Loucy (cell line): ENCODE results near the gene TRIM34.
"Not testable (repeated sequence)": the region's sequence is repeated elsewhere in the genome, so short reads cannot be mapped to it uniquely, and the experiment has no call there.

Experiments
- H2AFZ ChIP-seq: fragments of 200-600 bp; sonication (generic); 2 replicates; pipeline ENCODE4 v1.6.0; 2016; ENCODE audit warnings: antibody characterized with exemption, mild to moderate bottlenecking, low read length, moderate library complexity
- H3F3A ChIP-seq: fragments of 200-600 bp; 2 replicates; pipeline ENCODE4 v1.6.0; 2016; ENCODE audit warnings: antibody characterized with exemption, low read depth, mild to moderate bottlenecking
- H3K27me3 ChIP-seq: fragments of 200-600 bp; sonication (generic); 2 replicates; pipeline ENCODE4 v1.6.1; 2014; ENCODE audit warnings: low read length, mild to moderate bottlenecking; ENCODE audit not compliant: insufficient read depth, poor library complexity, severe bottlenecking
- H3K36me3 ChIP-seq: fragments of 200-600 bp; sonication (generic); 2 replicates; pipeline ENCODE4 v1.6.1; 2016; ENCODE audit warnings: low read length; ENCODE audit not compliant: insufficient read depth
- H3K4me1 ChIP-seq: fragments of 200-600 bp; sonication (generic); 2 replicates; pipeline ENCODE4 v1.5.1; 2014; ENCODE audit warnings: low read length, mild to moderate bottlenecking; ENCODE audit not compliant: insufficient read depth, poor library complexity, severe bottlenecking
- H3K4me2 ChIP-seq: fragments of 200-600 bp; sonication (generic); 2 replicates; pipeline ENCODE4 v1.6.0; 2014; ENCODE audit warnings: antibody characterized with exemption, low read length, low read depth, mild to moderate bottlenecking; ENCODE audit not compliant: poor library complexity, severe bottlenecking
- H3K4me3 ChIP-seq: fragments of 200-600 bp; sonication (generic); 2 replicates; pipeline ENCODE4 v1.5.1; 2014; ENCODE audit warnings: low read length, mild to moderate bottlenecking, mixed read lengths; ENCODE audit not compliant: poor library complexity, severe bottlenecking
- H3K79me2 ChIP-seq: fragments of 200-600 bp; sonication (generic); 2 replicates; pipeline ENCODE4 v1.6.1; 2014; ENCODE audit warnings: low read length; ENCODE audit not compliant: insufficient read depth
- H3K9ac ChIP-seq: fragments of 200-600 bp; sonication (generic); 2 replicates; pipeline ENCODE4 v1.6.0; 2014; ENCODE audit warnings: mild to moderate bottlenecking, low read depth, low read length, moderate library complexity; ENCODE audit not compliant: poor library complexity, severe bottlenecking
- H3K9me2 ChIP-seq: fragments of 200-600 bp; sonication (generic); replicated peaks from 2 replicates; pipeline ENCODE4 v1.6.1; 2016; ENCODE audit warnings: low read depth, low read length, mixed read lengths
- H3K9me3 ChIP-seq: fragments of 200-600 bp; sonication (generic); 2 replicates; pipeline ENCODE4 v1.6.1; 2014; ENCODE audit warnings: mild to moderate bottlenecking, antibody characterized with exemption, low read length, low read depth; ENCODE audit not compliant: insufficient read depth
- H4K20me1 ChIP-seq: fragments of 200-600 bp; sonication (generic); 2 replicates; pipeline ENCODE4 v1.6.0; 2014; ENCODE audit warnings: antibody characterized with exemption, low read length, mild to moderate bottlenecking; ENCODE audit not compliant: insufficient read depth, poor library complexity, severe bottlenecking
- CTCF ChIP-seq: fragments of 200-600 bp; sonication (generic); conservative IDR thresholded peaks from 2 replicates; pipeline ENCODE4 v1.5.1; 2014; ENCODE audit warnings: mild to moderate bottlenecking, antibody characterized with exemption, low read length
- EZH2phosphoT487 ChIP-seq: fragments of 200-600 bp; IDR thresholded peaks from 2 replicates; pipeline ENCODE4 v1.6.1; 2018; ENCODE audit warnings: antibody characterized with exemption, mild to moderate bottlenecking, moderate library complexity, borderline replicate concordance

The TRIM34 gene

DNA sequence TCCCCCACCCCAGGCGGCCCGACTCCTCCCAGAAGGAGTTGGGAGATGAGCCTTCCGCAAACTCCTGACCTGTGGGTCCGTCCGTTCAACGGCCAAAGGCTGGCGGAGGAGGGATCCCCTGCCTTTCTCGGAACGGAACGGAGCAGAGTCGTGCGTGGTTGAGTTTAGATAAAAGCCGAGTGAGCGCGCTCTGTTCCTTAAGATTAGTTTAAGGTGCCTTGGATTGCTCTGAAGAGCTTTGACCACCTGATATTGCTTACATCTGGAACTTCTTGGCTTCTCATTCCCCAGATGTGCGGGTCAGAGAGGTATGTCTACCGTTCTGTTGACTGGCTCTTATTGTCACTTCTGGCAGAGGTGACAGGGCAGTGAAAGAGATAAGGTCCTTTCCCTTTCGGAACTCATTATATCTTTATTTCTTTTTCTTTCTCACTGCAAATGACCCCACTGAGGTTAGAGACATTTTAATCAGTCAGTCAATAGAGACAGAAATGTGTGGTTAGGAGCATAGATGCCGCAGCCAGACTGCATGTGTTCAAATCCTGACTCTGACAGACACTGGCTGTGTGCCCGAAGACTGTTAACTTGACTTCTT is 28.1 kb upstream of the TRIM34 start, which contains the start of gene TRIM6:
Gene TRIM6, plus strand, starts transcription at position 31 of the 595 bp plus-strand sequence. Its CDS starts 261 bp downstream, at position 292.
- Histone ChIP-seq H3K36me3 (no peaks in the 10 kb centered on the region), H3K79me2 (no peaks in the 10 kb centered on the region), H3K4me2 (no peak within 1 kb of the TSS), H3F3A (no peaks in the 10 kb centered on the region), H4K20me1 (no peaks in the 10 kb centered on the region), H3K9ac (no peak within 1 kb of the TSS), H3K9me3 (no peaks in the 10 kb centered on the region), H2AFZ (no peak within 1 kb of the TSS), H3K4me3 (peak within 1 kb of the TSS; percentile 50), H3K4me1 (no peaks in the 10 kb centered on the region), H3K27me3 (no peaks in the 10 kb centered on the region), H3K9me2 (no peaks in the 10 kb centered on the region)
- TF ChIP-seq EZH2phosphoT487 (no peak), CTCF (no peak)

- H3K79me2 ChIP-seq: no peaks in the 10 kb centered on the region
- no peaks in the 10 kb centered on the region for H3K9me3 ChIP-seq
- H3K36me3 ChIP-seq: no peaks in the 10 kb centered on the region
- no peak overlapping the region for H3K9ac ChIP-seq
- TF ChIP-seq CTCF (no peak), EZH2phosphoT487 (no peak)
- H2AFZ ChIP-seq: no peak overlapping the region
- H3K4me3 ChIP-seq: no peak overlapping the region
- H3K4me2 ChIP-seq: no peak overlapping the region
- H3K4me1 ChIP-seq: no peaks in the 10 kb centered on the region
- H4K20me1 ChIP-seq: no peaks in the 10 kb centered on the region
- no peaks in the 10 kb centered on the region for H3K9me2 ChIP-seq
- no peaks in the 10 kb centered on the region for H3F3A ChIP-seq
- H3K27me3 ChIP-seq: no peaks in the 10 kb centered on the region
Measured at GRCh38 chr11:5597953-5598352, 26.8 kb upstream of the TRIM34 start.

GRCh38 chr11:5600374-5600851 is 24.4 kb upstream of the TRIM34 start:
- TF ChIP-seq EZH2phosphoT487: no peak
- peak; percentile 87 for TF ChIP-seq CTCF
- Histone ChIP-seq H3K4me2 (no peak overlapping the region), H4K20me1 (no peaks in the 10 kb centered on the region), H2AFZ (no peak overlapping the region), H3K27me3 (no peaks in the 10 kb centered on the region), H3K9ac (no peak overlapping the region), H3K9me2 (no peaks in the 10 kb centered on the region), H3F3A (no peaks in the 10 kb centered on the region), H3K4me1 (no peaks in the 10 kb centered on the region), H3K4me3 (no peak overlapping the region), H3K79me2 (no peaks in the 10 kb centered on the region), H3K36me3 (no peaks in the 10 kb centered on the region), H3K9me3 (no peaks in the 10 kb centered on the region)

GRCh38 chr11:5602791-5603190 is 22.0 kb upstream of the TRIM34 start:
- not testable (repeated sequence) for H2AFZ ChIP-seq, H3K4me2 ChIP-seq, H3K9me2 ChIP-seq, H3K36me3 ChIP-seq, H3K27me3 ChIP-seq, H3K79me2 ChIP-seq, H4K20me1 ChIP-seq, H3K4me1 ChIP-seq, H3K9me3 ChIP-seq, H3F3A ChIP-seq, H3K4me3 ChIP-seq, H3K9ac ChIP-seq
